ENCODE data around the gene ITK. TPM values are rescaled to one million over a fixed set of nuclear protein-coding genes. Genes with fewer than 3 reads are reported as not detected.

Gene ITK
- total RNA-seq, 1 donor, result not detected

DNA sequence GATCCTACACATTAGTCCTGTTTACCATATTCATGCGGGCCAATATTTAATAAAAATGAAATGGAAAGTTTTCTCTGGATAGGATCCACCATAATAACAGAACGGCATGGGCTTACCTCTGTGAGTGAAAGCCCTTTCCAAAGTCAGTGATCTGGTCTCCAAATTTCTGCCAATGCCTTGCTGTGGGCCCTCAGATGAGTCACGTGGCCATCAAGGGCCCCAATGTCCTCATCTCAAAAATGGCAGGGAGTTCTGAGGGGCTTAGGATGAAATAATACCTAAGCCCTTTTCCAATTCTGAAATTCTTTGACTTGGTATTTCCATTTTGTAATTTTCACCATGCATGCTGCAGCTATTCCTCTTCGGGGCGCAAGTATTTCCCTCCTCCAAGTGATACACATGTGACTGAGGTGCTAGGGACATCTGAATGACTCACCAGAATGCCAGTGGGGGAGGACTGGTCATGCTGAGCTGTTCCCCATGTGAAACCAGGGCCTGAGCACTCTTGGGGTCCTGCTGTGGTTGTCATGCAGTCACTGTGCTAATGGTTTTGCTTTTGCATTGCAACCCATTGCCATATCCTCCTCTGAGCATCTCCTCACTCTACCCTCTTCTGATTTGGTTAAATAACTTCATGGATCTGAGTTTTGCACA, 35.0 kb downstream of the ITK start:
- Histone ChIP-seq H3K27ac (ENCODE audit: low read depth, low read length) (no peak overlapping the region), H3K27me3 (ENCODE audit: insufficient read depth, low read length) (peaks cover 4% of the 10 kb centered on the region), H4K20me1 (ENCODE audit: insufficient read depth, low read length) (no peaks in the 10 kb centered on the region), H3K36me3 (ENCODE audit: insufficient read depth, low read length) (no peaks in the 10 kb centered on the region), H3K9me3 (ENCODE audit: low read depth, low read length) (no peaks in the 10 kb centered on the region), H3K79me2 (ENCODE audit: insufficient read depth, low read length) (no peaks in the 10 kb centered on the region), H3K4me1 (ENCODE audit: insufficient read depth, low read length) (no peaks in the 10 kb centered on the region), H3K4me3 (ENCODE audit: insufficient read depth, low read length) (no peak overlapping the region), H2AFZ (ENCODE audit: low read length) (no peak overlapping the region), H3K4me2 (ENCODE audit: insufficient read depth, low read length) (no peak overlapping the region)
- DNase-seq (ENCODE audit: insufficient read length, low spot score, missing footprints), result no peak
- TF ChIP-seq, protein P1, sequence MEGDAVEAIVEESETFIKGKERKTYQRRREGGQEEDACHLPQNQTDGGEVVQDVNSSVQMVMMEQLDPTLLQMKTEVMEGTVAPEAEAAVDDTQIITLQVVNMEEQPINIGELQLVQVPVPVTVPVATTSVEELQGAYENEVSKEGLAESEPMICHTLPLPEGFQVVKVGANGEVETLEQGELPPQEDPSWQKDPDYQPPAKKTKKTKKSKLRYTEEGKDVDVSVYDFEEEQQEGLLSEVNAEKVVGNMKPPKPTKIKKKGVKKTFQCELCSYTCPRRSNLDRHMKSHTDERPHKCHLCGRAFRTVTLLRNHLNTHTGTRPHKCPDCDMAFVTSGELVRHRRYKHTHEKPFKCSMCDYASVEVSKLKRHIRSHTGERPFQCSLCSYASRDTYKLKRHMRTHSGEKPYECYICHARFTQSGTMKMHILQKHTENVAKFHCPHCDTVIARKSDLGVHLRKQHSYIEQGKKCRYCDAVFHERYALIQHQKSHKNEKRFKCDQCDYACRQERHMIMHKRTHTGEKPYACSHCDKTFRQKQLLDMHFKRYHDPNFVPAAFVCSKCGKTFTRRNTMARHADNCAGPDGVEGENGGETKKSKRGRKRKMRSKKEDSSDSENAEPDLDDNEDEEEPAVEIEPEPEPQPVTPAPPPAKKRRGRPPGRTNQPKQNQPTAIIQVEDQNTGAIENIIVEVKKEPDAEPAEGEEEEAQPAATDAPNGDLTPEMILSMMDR (IDR thresholded peaks at IDR 0.05; ENCODE audit: extremely low read depth, low read depth, low read length), result no peak

DNA sequence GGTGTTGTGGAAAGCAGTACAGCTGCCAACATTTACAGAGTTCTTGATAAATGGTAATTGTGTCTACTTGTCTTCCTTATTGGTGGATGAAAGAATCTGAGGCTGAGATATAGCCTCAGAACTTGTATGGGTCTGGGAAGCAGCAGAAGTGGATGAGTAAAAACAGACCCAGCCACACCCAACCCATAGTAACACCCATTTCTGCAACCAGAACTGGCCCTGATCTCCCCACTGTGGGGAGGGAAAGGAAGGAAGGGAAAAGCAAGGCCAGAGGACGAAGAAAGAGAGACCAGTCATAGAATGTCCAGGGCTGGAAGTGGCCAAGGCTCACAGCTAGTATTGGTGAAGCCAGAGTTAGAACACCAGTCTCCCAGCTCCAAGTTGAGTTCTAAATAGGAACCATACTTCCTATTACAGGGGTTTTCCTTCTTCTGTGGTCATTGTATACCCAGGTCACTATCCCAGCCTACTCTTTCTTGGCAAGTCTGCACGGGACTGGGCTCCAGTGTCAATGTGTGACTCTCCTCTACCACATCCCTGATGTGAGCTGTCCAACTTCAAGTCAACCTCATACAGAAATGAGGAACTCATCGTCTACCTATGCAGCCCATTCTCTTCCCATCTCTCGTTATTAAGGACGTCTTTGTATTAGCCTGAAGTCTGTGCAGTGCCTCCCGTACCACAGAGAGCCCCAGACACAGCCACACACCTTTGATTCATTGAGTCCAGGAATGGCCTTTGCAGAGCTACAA, 35.9 kb downstream of the ITK start:
- Histone ChIP-seq H3K9me3 (ENCODE audit: low read depth, low read length) (no peaks in the 10 kb centered on the region), H3K27me3 (ENCODE audit: insufficient read depth, low read length) (peaks cover 4% of the 10 kb centered on the region), H2AFZ (ENCODE audit: low read length) (no peak overlapping the region), H3K4me2 (ENCODE audit: insufficient read depth, low read length) (no peak overlapping the region), H3K36me3 (ENCODE audit: insufficient read depth, low read length) (no peaks in the 10 kb centered on the region), H3K27ac (ENCODE audit: low read depth, low read length) (no peak overlapping the region), H3K4me1 (ENCODE audit: insufficient read depth, low read length) (no peaks in the 10 kb centered on the region), H4K20me1 (ENCODE audit: insufficient read depth, low read length) (no peaks in the 10 kb centered on the region), H3K79me2 (ENCODE audit: insufficient read depth, low read length) (no peaks in the 10 kb centered on the region), H3K4me3 (ENCODE audit: insufficient read depth, low read length) (no peak overlapping the region)
- no peak for DNase-seq (ENCODE audit: insufficient read length, low spot score, missing footprints)
- TF ChIP-seq, protein P1 (IDR thresholded peaks at IDR 0.05; ENCODE audit: extremely low read depth, low read depth, low read length), result no peak

DNA sequence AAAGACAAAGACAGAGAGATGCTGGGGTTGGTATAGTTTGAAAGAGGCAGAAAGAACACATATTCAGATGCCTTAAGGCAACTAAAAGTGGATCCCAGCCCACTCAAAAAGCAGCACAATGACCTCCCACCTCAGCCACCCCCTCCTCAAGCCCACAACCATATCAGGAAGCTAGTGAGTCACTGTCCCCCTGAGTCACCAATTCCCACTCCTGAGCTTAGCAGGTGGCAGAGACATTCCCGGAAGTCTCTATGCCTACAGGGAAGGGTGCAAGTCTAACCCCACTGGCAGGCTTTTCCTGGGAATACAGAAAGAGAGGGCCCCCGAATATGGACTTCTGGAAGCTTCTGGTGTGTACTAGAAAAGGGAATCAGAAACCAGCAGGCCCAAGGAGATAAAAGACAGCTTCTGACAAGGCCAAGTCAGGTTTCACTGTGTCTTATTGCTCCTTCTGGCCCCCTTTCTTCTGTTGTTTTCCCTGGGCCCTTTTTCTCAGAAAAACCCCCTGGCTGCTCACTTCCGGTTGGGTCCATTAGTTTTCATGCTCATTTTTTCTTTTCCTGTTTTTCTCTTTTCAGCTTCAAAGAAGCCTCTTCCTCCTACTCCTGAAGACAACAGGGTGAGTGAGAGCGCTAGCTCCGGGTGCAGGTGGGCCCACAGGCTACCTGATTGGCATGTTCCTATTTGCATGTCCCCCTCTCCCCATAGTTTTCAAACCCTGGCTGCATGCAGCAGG, 36.8 kb downstream of the ITK start:
- H3K36me3 ChIP-seq (ENCODE audit: insufficient read depth, low read length), result no peaks in the 10 kb centered on the region
- TF ChIP-seq, protein P1 (IDR thresholded peaks at IDR 0.05; ENCODE audit: extremely low read depth, low read depth, low read length), result no peak

More for the DNA sequence above, 36.8 kb downstream of the ITK start:
- DNase-seq (ENCODE audit: insufficient read length, low spot score, missing footprints), result no peak
- Histone ChIP-seq H3K27me3 (ENCODE audit: insufficient read depth, low read length) (peaks cover 4% of the 10 kb centered on the region), H4K20me1 (ENCODE audit: insufficient read depth, low read length) (no peaks in the 10 kb centered on the region), H3K4me1 (ENCODE audit: insufficient read depth, low read length) (no peaks in the 10 kb centered on the region), H3K4me3 (ENCODE audit: insufficient read depth, low read length) (no peak overlapping the region), H3K79me2 (ENCODE audit: insufficient read depth, low read length) (no peaks in the 10 kb centered on the region), H3K4me2 (ENCODE audit: insufficient read depth, low read length) (no peak overlapping the region), H2AFZ (ENCODE audit: low read length) (no peak overlapping the region), H3K27ac (ENCODE audit: low read depth, low read length) (no peak overlapping the region), H3K9me3 (ENCODE audit: low read depth, low read length) (no peaks in the 10 kb centered on the region)

All from osteoblast (primary cell).